Stimulated activated CD4-positive, alpha-beta T cell treated with anti-CD3 and anti-CD28 coated beads, Interleukin-12 subunit alpha, Interleukin-12 subunit beta, amount 100 ng/mL, for 48 hours (primary cell): Measurements from ENCODE around the gene PLTP.
"Not testable (repeated sequence)": the region's sequence is repeated elsewhere in the genome, so short reads cannot be mapped to it uniquely, and the experiment has no call there.

Experiments
- DNase-seq, 3 donors: peaks; one replicate each; pipeline ENCODE4 v3.0.0-alpha.2; 2020; ENCODE audit warnings: low read depth in 2 of 3, low spot score in 1 of 3

The PLTP gene

GRCh38 chr20:45901332-45901731, 10.6 kb downstream of the PLTP start:
- not testable (repeated sequence) for DNase-seq

GRCh38 chr20:45899046-45899835, 12.7 kb downstream of the PLTP start:
- DNase-seq = no peak

- no peak for DNase-seq
Measured at GRCh38 chr20:45898285-45898684, 13.7 kb downstream of the PLTP start.

- DNase-seq = no peak
Measured at GRCh38 chr20:45897692-45898091, 14.3 kb downstream of the PLTP start.

- DNase-seq = no peak
Measured at GRCh38 chr20:45897289-45897688, 14.7 kb downstream of the PLTP start.

GRCh38 chr20:45896641-45897161, 15.3 kb downstream of the PLTP start:
- no peak for DNase-seq

- DNase-seq = no peak
Measured at GRCh38 chr20:45894797-45895196, 17.2 kb downstream of the PLTP start.

GRCh38 chr20:45893831-45894230, 18.1 kb downstream of the PLTP start:
- DNase-seq = no peak

GRCh38 chr20:45892828-45893500, 19.0 kb downstream of the PLTP start:
- no peak for DNase-seq

- no peak for DNase-seq
Measured at GRCh38 chr20:45892049-45892825, 19.7 kb downstream of the PLTP start.

- DNase-seq = peak; percentile 74 to 80 (median 75)
Measured at GRCh38 chr20:45890985-45891983, 20.7 kb downstream of the PLTP start, which contains the start of the genes CTSA and NEURL2. TSS of gene CTSA (plus strand) at chr20:45891335. CDS start at chr20:45891569, 234 bp downstream. TSS of gene NEURL2 (minus strand) at chr20:45891208. CDS start at chr20:45890991, 217 bp downstream.

- DNase-seq = peak; percentile 27 to 40 (median 39)
Measured at GRCh38 chr20:45890077-45890984, 21.6 kb downstream of the PLTP start.

- no peak for DNase-seq
Measured at GRCh38 chr20:45888681-45889080, 23.3 kb downstream of the PLTP start.

- DNase-seq = no peak
Measured at GRCh38 chr20:45887346-45887715, 24.6 kb downstream of the PLTP start, which contains the start of gene SPATA25. TSS of gene SPATA25 (minus strand) at chr20:45887622. CDS start at chr20:45887590, 32 bp downstream.

GRCh38 chr20:45886590-45887345, 25.2 kb downstream of the PLTP start:
- no peak for DNase-seq

GRCh38 chr20:45883100-45883469, 28.9 kb downstream of the PLTP start:
- DNase-seq = no peak

GRCh38 chr20:45882469-45883099, 29.4 kb downstream of the PLTP start:
- DNase-seq = no peak
